SK-MEL-5 (cell line): Measurements from ENCODE around the gene SPDYE16. TPM values are rescaled to one million over a fixed set of nuclear protein-coding genes. Genes with fewer than 3 reads are reported as not detected.
"Not testable (repeated sequence)": the region's sequence is repeated elsewhere in the genome, so short reads cannot be mapped to it uniquely, and the experiment has no call there.

ENCODE experiments used
- DNase-seq: peaks from one replicate; pipeline ENCODE4 v3.0.0-alpha.2; 2016; ENCODE audit warnings: low read depth, low spot score
- in situ Hi-C: cut with HindIII; loops from 2 replicates; pipeline ENCODE4 v1.10.0; 2016; ENCODE audit warnings: low sequenced_read_pairs, high pct_unique_total_duplicates, low pct_unique_long_range_greater_than_20kb
- small RNA-seq, 2 experiments: library from RNA; depleted of rRNA; stranded (forward); fragments of <200 nt; gene quantifications; one replicate each; pipeline ENCODE3, GENCODE V24; 2014
- total RNA-seq: library from RNA; depleted of rRNA; stranded (reverse); fragments of >200 nt; shearing (Covaris generic); gene quantifications from 2 replicates; pipeline ENCODE4 v1.2.3, GENCODE V29; 2014; rRNA removed

Gene SPDYE16
- total RNA-seq, 1 experiment from 2014 or later, result not detected

- DNase-seq, in situ Hi-C loops: not testable (repeated sequence)
These were observed 55.1 kb downstream of the SPDYE16 start for GRCh38 chr7:76487969-76488368.

GRCh38 chr7:76486618-76487017 is 56.5 kb downstream of the SPDYE16 start:
- DNase-seq, in situ Hi-C loops: not testable (repeated sequence)

GRCh38 chr7:76485822-76486610 is 57.1 kb downstream of the SPDYE16 start:
- not testable (repeated sequence) for DNase-seq

GRCh38 chr7:76484456-76484855 is 58.6 kb downstream of the SPDYE16 start:
- in situ Hi-C loops, DNase-seq: not testable (repeated sequence)

More at GRCh38 chr7:76485822-76486610, 57.1 kb downstream of the SPDYE16 start:
- in situ Hi-C loops, result not testable (repeated sequence)

GRCh38 chr7:76483081-76483480 is 60.0 kb downstream of the SPDYE16 start:
- in situ Hi-C loops, result not testable (repeated sequence)

GRCh38 chr7:76482660-76483059 is 60.4 kb downstream of the SPDYE16 start:
- DNase-seq, in situ Hi-C loops: not testable (repeated sequence)

More at GRCh38 chr7:76483081-76483480, 60.0 kb downstream of the SPDYE16 start:
- not testable (repeated sequence) for DNase-seq

Small RNA genes lying within 50 kb of the gene (small RNA-seq; reads per million reads assigned to genes)
- gene RF00019, result 0 reads per million in 2 experiments

Other genes with a start within 250 kb of the SPDYE16 start
- gene HSPB1, start 240.6 kb downstream of the SPDYE16 start, total RNA-seq, result 84.7 and 92.2 TPM in 2 replicates
- gene YWHAG, start 184.3 kb downstream of the SPDYE16 start, total RNA-seq, result 69.0 and 74.5 TPM in 2 replicates
- 0.59 and 0.77 TPM in 2 replicates for gene SSC4D, start 133.6 kb downstream of the SPDYE16 start, total RNA-seq
- gene ZP3, start 118.3 kb downstream of the SPDYE16 start, total RNA-seq, result 5.0 and 6.6 TPM in 2 replicates
- gene DTX2, start 81.6 kb downstream of the SPDYE16 start, total RNA-seq, result 11.9 and 12.8 TPM in 2 replicates
- gene UPK3B, start 32.7 kb downstream of the SPDYE16 start, total RNA-seq, result not detected in 2 replicates
- 4.5 and 8.2 TPM in 2 replicates for gene POMZP3, start 84.0 kb upstream of the SPDYE16 start, total RNA-seq